DOHH2 (cell line): Measurements from ENCODE around the gene FAM114A2.

ENCODE experiments used
- H3F3A ChIP-seq: fragments of 200-600 bp; sonication (generic), shearing (Covaris generic); 2 replicates; pipeline ENCODE4 v1.6.0; 2016; ENCODE audit warnings: antibody characterized with exemption, mild to moderate bottlenecking; ENCODE audit not compliant: control insufficient read depth, insufficient read depth
- H3K27ac ChIP-seq: fragments of 200-600 bp; sonication (generic); 2 replicates; pipeline ENCODE4 v1.5.1; 2014; ENCODE audit warnings: low read depth, mild to moderate bottlenecking, low read length, moderate library complexity
- H3K27me3 ChIP-seq: fragments of 200-600 bp; sonication (generic); 2 replicates; pipeline ENCODE4 v1.6.1; 2014; ENCODE audit warnings: mild to moderate bottlenecking, low read length, mixed read lengths; ENCODE audit not compliant: control insufficient read depth
- H3K36me3 ChIP-seq: fragments of 200-600 bp; sonication (generic); 2 replicates; pipeline ENCODE4 v1.6.1; 2014; ENCODE audit warnings: mild to moderate bottlenecking, low read length, moderate library complexity, mixed read lengths; ENCODE audit not compliant: control insufficient read depth
- H3K4me1 ChIP-seq: fragments of 200-600 bp; sonication (generic); 2 replicates; pipeline ENCODE4 v1.6.1; 2014; ENCODE audit warnings: mild to moderate bottlenecking, low read length, mixed read lengths; ENCODE audit not compliant: control insufficient read depth
- H3K4me2 ChIP-seq: fragments of 200-600 bp; sonication (generic); 2 replicates; pipeline ENCODE4 v1.6.0; 2014; ENCODE audit warnings: mild to moderate bottlenecking, low read length, moderate library complexity
- H3K4me3 ChIP-seq: fragments of 200-600 bp; sonication (generic); 2 replicates; pipeline ENCODE4 v1.5.1; 2014; ENCODE audit warnings: mild to moderate bottlenecking, low read length, mixed read lengths
- H3K79me2 ChIP-seq: fragments of 200-600 bp; sonication (generic); 2 replicates; pipeline ENCODE4 v1.6.1; 2014; ENCODE audit warnings: mild to moderate bottlenecking, low read length, mixed read lengths; ENCODE audit not compliant: control insufficient read depth
- H3K9me2 ChIP-seq: fragments of 200-600 bp; sonication (generic); replicated peaks from 2 replicates; pipeline ENCODE4 v1.6.1; 2014; ENCODE audit warnings: mild to moderate bottlenecking, low read length, mixed read lengths; ENCODE audit not compliant: control insufficient read depth
- H3K9me3 ChIP-seq: fragments of 200-600 bp; sonication (generic); 2 replicates; pipeline ENCODE4 v1.6.1; 2014; ENCODE audit warnings: antibody characterized with exemption, low read length, mixed read lengths; ENCODE audit not compliant: control insufficient read depth, insufficient read depth
- H4K20me1 ChIP-seq: fragments of 200-600 bp; sonication (generic); 2 replicates; pipeline ENCODE4 v1.6.0; 2014; ENCODE audit warnings: low read depth, mild to moderate bottlenecking, antibody characterized with exemption, low read length, moderate library complexity; ENCODE audit not compliant: control insufficient read depth, insufficient read depth
- CTCF ChIP-seq: fragments of 200-600 bp; sonication (generic); IDR thresholded peaks from one replicate; pipeline ENCODE4 v1.5.1; 2014; ENCODE audit warnings: antibody characterized with exemption, mild to moderate bottlenecking, low read depth, low read length; ENCODE audit not compliant: poor library complexity, severe bottlenecking
- EZH2phosphoT487 ChIP-seq: fragments of 200-600 bp; sonication (generic); IDR thresholded peaks from 2 replicates; pipeline ENCODE4 v1.6.1; 2017; ENCODE audit warnings: borderline replicate concordance, mild to moderate bottlenecking, antibody characterized with exemption, low read length, moderate library complexity, mixed read lengths

Gene FAM114A2

GRCh38 chr5:154005648-154006047 lies 33.1 kb downstream of the FAM114A2 start:
- Histone ChIP-seq H3K79me2 (no peaks in the 10 kb centered on the region), H3K4me2 (no peak overlapping the region), H3K4me1 (no peaks in the 10 kb centered on the region), H3K36me3 (no peaks in the 10 kb centered on the region; the same call in 1 of the 2 replicates), H3K4me3 (no peak overlapping the region), H3F3A (no peaks in the 10 kb centered on the region), H3K27me3 (no peaks in the 10 kb centered on the region), H3K27ac (no peak overlapping the region), H3K9me2 (no peaks in the 10 kb centered on the region), H4K20me1 (no peaks in the 10 kb centered on the region), H3K9me3 (no peaks in the 10 kb centered on the region)
- TF ChIP-seq EZH2phosphoT487 (no peak), CTCF (no peak)

GRCh38 chr5:154002511-154003020 lies 36.1 kb downstream of the FAM114A2 start:
- no peaks in the 10 kb centered on the region for H3K9me2 ChIP-seq
- TF ChIP-seq CTCF (no peak), EZH2phosphoT487 (no peak)
- H3K36me3 ChIP-seq: no peaks in the 10 kb centered on the region; the same call in 1 of the 2 replicates

GRCh38 chr5:154002093-154002492 lies 36.6 kb downstream of the FAM114A2 start:
- Histone ChIP-seq H3K4me2 (no peak overlapping the region), H3F3A (no peaks in the 10 kb centered on the region), H3K9me3 (no peaks in the 10 kb centered on the region), H3K9me2 (no peaks in the 10 kb centered on the region), H4K20me1 (no peaks in the 10 kb centered on the region), H3K36me3 (peaks cover 4% of the 10 kb centered on the region; the same call in 1 of the 2 replicates), H3K4me3 (no peak overlapping the region), H3K27ac (no peak overlapping the region), H3K4me1 (no peaks in the 10 kb centered on the region), H3K27me3 (no peaks in the 10 kb centered on the region), H3K79me2 (no peaks in the 10 kb centered on the region)
- no peak for TF ChIP-seq CTCF
- no peak for TF ChIP-seq EZH2phosphoT487

More at GRCh38 chr5:154002511-154003020, 36.1 kb downstream of the FAM114A2 start:
- Histone ChIP-seq H3K27ac (no peak overlapping the region), H3K79me2 (no peaks in the 10 kb centered on the region), H4K20me1 (no peaks in the 10 kb centered on the region), H3K27me3 (no peaks in the 10 kb centered on the region), H3K9me3 (no peaks in the 10 kb centered on the region), H3F3A (no peaks in the 10 kb centered on the region), H3K4me2 (no peak overlapping the region), H3K4me1 (no peaks in the 10 kb centered on the region), H3K4me3 (no peak overlapping the region)
